HCT116 (cell line): ENCODE measurements around the gene FGG.

Source experiments
- CBX3 ChIP-seq: IDR thresholded peaks from 2 replicates; pipeline ENCODE4 v1.6.1; 2012; ENCODE audit warnings: low read depth
- EZH2 ChIP-seq: fragments of 200-600 bp; sonication (generic); IDR thresholded peaks from 2 replicates; pipeline ENCODE4 v1.6.1; 2017; ENCODE audit warnings: antibody characterized with exemption, mixed run types
- POLR2A ChIP-seq: IDR thresholded peaks from 2 replicates; pipeline ENCODE4 v1.7.0; 2011; ENCODE audit warnings: borderline replicate concordance; ENCODE audit not compliant: insufficient read depth, insufficient read length; ENCODE audit errors: extremely low read depth
- SP1 ChIP-seq: IDR thresholded peaks from 2 replicates; pipeline ENCODE4 v1.6.1; 2012; ENCODE audit warnings: low read depth
- SRF ChIP-seq: IDR thresholded peaks from 2 replicates; pipeline ENCODE4 v1.6.1; 2012; ENCODE audit warnings: low read depth
- TCF7L2 ChIP-seq: IDR thresholded peaks from 2 replicates; pipeline ENCODE4 v1.7.0; 2011; ENCODE audit warnings: borderline replicate concordance, inconsistent platforms; ENCODE audit not compliant: insufficient read depth, insufficient read length; ENCODE audit errors: extremely low read depth
- ZFX ChIP-seq: fragments of 450-650 bp; IDR thresholded peaks from 2 replicates; pipeline ENCODE4 v1.6.1; 2017
- TF ChIP-seq, protein P1 (sequence below), 3 experiments: fragments of 200-600 bp in 1 of 3; sonication (generic) in 1 of 3; IDR thresholded peaks in 2 of 3; conservative IDR thresholded peaks in 1 of 3; 2 replicates each; pipeline ENCODE4 v1.5.1; 2012 to 2017; ENCODE audit warnings: low read depth in 2 of 3, low read length in 2 of 3, antibody characterized with exemption in 1 of 3, borderline replicate concordance in 1 of 3, control low read depth in 1 of 3, mild to moderate bottlenecking in 1 of 3, mixed read lengths in 1 of 3, mixed run types in 1 of 3, moderate library complexity in 1 of 3; ENCODE audit not compliant: insufficient read depth in 1 of 3
- TF ChIP-seq, protein P2 (sequence below): IDR thresholded peaks from 2 replicates; pipeline ENCODE4 v1.6.1; 2012
- TF ChIP-seq, protein P3 (sequence below): IDR thresholded peaks from 2 replicates; pipeline ENCODE4 v1.6.1; 2012

DNA sequence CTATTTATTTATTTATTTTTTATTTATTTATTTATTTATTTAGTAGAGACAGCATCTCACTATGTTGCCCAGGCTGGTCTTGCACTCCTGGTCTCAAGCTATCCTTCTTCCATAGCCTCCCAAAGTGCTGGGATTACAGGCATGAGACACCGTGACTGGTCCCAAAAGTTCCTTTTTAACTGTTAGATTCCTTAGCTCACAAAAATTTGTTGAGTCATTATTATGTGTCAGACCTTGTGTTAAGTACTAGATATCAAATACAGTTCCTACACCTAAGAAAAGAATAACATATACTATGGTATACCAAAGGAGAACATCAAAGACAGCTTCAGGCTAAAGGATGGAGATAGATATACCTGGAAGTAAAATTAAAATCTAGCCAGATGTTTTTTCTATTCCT lies 33.5 kb downstream of the FGG start:
- TF ChIP-seq EZH2 (no peak), POLR2A (no peak), CBX3 (no peak), SP1 (no peak), ZFX (no peak), SRF (no peak), TCF7L2 (no peak)
- TF ChIP-seq, protein P1, sequence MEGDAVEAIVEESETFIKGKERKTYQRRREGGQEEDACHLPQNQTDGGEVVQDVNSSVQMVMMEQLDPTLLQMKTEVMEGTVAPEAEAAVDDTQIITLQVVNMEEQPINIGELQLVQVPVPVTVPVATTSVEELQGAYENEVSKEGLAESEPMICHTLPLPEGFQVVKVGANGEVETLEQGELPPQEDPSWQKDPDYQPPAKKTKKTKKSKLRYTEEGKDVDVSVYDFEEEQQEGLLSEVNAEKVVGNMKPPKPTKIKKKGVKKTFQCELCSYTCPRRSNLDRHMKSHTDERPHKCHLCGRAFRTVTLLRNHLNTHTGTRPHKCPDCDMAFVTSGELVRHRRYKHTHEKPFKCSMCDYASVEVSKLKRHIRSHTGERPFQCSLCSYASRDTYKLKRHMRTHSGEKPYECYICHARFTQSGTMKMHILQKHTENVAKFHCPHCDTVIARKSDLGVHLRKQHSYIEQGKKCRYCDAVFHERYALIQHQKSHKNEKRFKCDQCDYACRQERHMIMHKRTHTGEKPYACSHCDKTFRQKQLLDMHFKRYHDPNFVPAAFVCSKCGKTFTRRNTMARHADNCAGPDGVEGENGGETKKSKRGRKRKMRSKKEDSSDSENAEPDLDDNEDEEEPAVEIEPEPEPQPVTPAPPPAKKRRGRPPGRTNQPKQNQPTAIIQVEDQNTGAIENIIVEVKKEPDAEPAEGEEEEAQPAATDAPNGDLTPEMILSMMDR (IDR thresholded peaks at IDR 0.05 in 2 of 3, conservative IDR thresholded peaks at IDR 0.05 in 1 of 3; ENCODE audit: borderline replicate concordance in 1 of 3, insufficient read depth in 1 of 3, low read depth in 2 of 3, low read length in 2 of 3), result no peak
- TF ChIP-seq, protein P2, sequence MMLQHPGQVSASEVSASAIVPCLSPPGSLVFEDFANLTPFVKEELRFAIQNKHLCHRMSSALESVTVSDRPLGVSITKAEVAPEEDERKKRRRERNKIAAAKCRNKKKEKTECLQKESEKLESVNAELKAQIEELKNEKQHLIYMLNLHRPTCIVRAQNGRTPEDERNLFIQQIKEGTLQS, result no peak
- TF ChIP-seq, protein P3, sequence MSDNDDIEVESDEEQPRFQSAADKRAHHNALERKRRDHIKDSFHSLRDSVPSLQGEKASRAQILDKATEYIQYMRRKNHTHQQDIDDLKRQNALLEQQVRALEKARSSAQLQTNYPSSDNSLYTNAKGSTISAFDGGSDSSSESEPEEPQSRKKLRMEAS, result no peak
